LNCaP clone FGC (cell line): ENCODE results near the gene MAPK12.
"Not testable (repeated sequence)": the region's sequence is repeated elsewhere in the genome, so short reads cannot be mapped to it uniquely, and the experiment has no call there.

Source experiments
- DNase-seq: peaks from one replicate; pipeline ENCODE4 v3.0.0-alpha.2; 2011; ENCODE audit warnings: low read depth
- H3K4me3 ChIP-seq: 2 replicates; pipeline ENCODE4 v1.5.1; 2011; ENCODE audit warnings: mild to moderate bottlenecking, low read depth, low read length, control low read depth
- TF ChIP-seq, protein P1 (sequence below): IDR thresholded peaks from 2 replicates; pipeline ENCODE4 v1.5.1; 2012; ENCODE audit warnings: mild to moderate bottlenecking; ENCODE audit not compliant: control insufficient read depth, insufficient read depth; ENCODE audit errors: extremely low read depth

The MAPK12 gene

GRCh38 chr22:50276143-50276542 is 14.7 kb upstream of the MAPK12 start:
- TF ChIP-seq, protein P1, sequence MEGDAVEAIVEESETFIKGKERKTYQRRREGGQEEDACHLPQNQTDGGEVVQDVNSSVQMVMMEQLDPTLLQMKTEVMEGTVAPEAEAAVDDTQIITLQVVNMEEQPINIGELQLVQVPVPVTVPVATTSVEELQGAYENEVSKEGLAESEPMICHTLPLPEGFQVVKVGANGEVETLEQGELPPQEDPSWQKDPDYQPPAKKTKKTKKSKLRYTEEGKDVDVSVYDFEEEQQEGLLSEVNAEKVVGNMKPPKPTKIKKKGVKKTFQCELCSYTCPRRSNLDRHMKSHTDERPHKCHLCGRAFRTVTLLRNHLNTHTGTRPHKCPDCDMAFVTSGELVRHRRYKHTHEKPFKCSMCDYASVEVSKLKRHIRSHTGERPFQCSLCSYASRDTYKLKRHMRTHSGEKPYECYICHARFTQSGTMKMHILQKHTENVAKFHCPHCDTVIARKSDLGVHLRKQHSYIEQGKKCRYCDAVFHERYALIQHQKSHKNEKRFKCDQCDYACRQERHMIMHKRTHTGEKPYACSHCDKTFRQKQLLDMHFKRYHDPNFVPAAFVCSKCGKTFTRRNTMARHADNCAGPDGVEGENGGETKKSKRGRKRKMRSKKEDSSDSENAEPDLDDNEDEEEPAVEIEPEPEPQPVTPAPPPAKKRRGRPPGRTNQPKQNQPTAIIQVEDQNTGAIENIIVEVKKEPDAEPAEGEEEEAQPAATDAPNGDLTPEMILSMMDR = peak; percentile 60
- no peak overlapping the region for H3K4me3 ChIP-seq
- DNase-seq = no peak

DNA sequence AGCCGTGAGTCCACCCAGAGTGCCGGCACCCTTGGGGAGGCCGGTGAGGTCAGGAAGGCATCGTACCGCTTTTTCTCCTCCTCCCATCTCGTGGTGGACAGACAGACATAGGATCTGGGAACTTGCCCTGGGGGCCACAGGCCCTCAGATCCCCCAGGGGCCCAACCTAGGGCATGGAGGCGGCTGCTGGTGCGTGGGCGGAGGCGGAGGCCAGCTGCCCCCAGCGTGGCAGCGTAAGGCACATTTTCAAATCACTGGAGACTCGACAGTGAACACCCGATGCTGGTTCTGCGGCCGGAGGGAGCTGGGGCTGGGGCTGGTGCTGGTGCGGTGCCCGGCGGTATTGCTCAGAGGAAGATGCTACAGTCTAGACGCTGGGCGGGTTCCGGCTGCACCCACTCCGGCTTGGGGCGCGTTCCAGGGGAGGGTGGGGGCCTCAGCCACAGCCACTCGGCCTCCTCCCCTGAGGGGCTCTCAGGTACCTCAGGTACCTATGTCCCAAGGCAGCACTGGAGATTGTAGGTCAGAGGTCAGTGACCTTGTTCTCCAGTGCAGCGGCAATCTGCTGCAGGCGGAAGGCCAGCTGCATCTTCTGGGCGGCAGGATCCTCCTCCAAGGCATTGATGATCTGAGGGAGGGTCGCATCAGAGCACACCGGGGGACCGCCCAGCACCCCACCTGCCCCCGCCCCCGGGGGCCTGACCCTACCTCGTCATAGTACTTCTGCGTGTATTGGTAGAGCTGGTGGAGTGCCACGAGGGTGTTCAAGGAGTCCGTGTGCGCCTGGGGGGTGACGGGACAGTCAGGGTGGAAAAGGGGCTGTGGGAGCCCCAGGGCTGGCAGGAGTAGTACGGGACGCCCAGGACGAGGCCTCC is 13.9 kb upstream of the MAPK12 start:
- TF ChIP-seq, protein P1 = no peak
- DNase-seq = no peak
- no peak overlapping the region for H3K4me3 ChIP-seq

GRCh38 chr22:50274771-50275170 is 13.3 kb upstream of the MAPK12 start:
- no peak for DNase-seq
- no peak overlapping the region for H3K4me3 ChIP-seq
- TF ChIP-seq, protein P1 = no peak

- DNase-seq = no peak
- TF ChIP-seq, protein P1 = peak; percentile 47
These were observed 12.8 kb upstream of the MAPK12 start for GRCh38 chr22:50274311-50274710.

GRCh38 chr22:50273781-50274180 is 12.3 kb upstream of the MAPK12 start:
- not testable (repeated sequence) for DNase-seq, H3K4me3 ChIP-seq

More at GRCh38 chr22:50274311-50274710, 12.8 kb upstream of the MAPK12 start:
- no peak overlapping the region for H3K4me3 ChIP-seq

DNA sequence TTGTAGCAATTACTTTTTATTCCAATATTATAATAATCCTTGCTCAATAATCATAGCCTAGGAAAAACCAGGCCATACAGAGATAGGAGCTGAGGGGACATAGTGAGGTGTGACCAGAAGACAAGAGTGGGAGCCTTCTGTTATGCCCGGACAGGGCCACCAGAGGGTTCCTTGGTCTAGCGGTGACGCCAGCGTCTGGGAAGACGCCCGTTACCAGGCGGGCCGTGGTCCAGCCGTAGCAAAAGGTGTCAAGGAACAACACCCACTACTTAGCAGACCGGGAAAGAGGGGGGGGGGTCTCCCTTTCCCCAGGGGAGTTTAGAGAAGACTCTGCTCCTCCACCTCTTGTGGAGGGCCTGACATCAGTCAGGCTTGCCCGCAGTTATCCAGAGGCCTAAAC is 11.9 kb upstream of the MAPK12 start:
- H3K4me3 ChIP-seq, DNase-seq: not testable (repeated sequence)

DNA sequence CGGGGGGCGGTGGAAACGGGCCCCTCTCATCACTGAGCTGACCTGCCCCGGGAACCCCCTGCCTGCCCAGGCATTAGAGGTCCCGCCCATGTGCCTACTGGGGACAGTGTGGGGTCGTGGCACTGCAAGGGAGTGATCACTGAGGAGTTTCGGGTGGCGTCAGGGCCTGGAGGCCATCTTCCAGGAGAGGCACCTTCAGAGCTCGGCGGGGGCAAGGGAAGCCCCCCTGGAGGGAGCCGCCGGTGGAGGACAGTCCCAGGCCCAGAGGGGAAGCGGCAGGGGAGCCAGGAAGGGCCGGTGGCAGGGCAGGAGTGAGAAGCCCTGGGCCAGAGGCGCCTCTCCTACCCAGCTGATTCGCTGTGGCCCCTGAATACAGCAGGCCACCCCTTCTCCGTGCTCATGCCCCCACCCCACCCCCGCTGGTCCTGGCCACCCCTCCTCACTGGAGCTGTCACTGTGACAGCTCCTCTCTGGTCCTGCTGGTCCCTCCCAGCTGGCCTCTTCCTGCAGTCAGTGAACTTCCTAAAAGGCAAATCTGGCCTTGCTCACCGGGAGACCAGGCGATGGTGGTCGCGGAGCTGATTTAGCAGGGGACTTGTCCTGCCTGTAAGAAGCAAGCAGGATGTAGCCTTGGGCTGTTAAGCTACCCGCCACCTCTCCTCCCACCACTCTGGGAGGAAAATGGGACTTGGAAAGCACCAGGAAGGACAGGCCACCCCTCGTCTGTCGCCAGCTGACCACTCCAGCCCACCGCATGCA is 10.7 kb upstream of the MAPK12 start:
- H3K4me3 ChIP-seq = no peak overlapping the region
- TF ChIP-seq, protein P1 = no peak
- DNase-seq = no peak
